CD4-positive, alpha-beta memory T cell (primary cell): Measurements from ENCODE around the gene TNIP1. TPM values are rescaled to one million over a fixed set of nuclear protein-coding genes. Genes with fewer than 3 reads are reported as not detected.

ENCODE experiments used
- CTCF ChIA-PET: fragments of 350-600 bp; sonication (Branson Sonifier 250); formaldehyde crosslinking; loops from one replicate; lab custom pipeline; 2021; ENCODE audit warnings: inconsistent platforms; ENCODE audit not compliant: partially characterized antibody; lab: Charles Lee
- POLR2A ChIA-PET: fragments of 350-600 bp; sonication (Branson Sonifier 250); formaldehyde crosslinking; loops from one replicate; lab custom pipeline; 2021; ENCODE audit not compliant: partially characterized antibody; lab: Charles Lee
- DNase-seq, 5 donors: peaks; one replicate each; pipeline versions ENCODE4 v3.0.0 to v3.0.0-alpha.2; 2020 to 2022; ENCODE audit warnings: mixed read lengths in 1 of 5
- H3K27ac ChIP-seq: one replicate; pipeline ENCODE4 v1.7.0; 2013; ENCODE audit warnings: low read depth, low read length
- H3K27me3 ChIP-seq: 2 replicates; pipeline ENCODE4 v1.7.0; 2013; ENCODE audit warnings: mild to moderate bottlenecking, low read length, moderate library complexity; ENCODE audit not compliant: insufficient read depth
- H3K36me3 ChIP-seq: 2 replicates; pipeline ENCODE4 v1.7.0; 2013; ENCODE audit warnings: mild to moderate bottlenecking, low read length, moderate library complexity; ENCODE audit not compliant: insufficient read depth
- H3K4me1 ChIP-seq: 2 replicates; pipeline ENCODE4 v1.7.0; 2013; ENCODE audit warnings: mild to moderate bottlenecking, low read length, moderate library complexity; ENCODE audit not compliant: insufficient read depth
- H3K4me3 ChIP-seq, 2 donors: one replicate each; pipeline ENCODE4 v1.7.0; 2013; ENCODE audit warnings: low read length in 2 of 2, mild to moderate bottlenecking in 1 of 2
- H3K9me3 ChIP-seq, 2 donors: one replicate each; pipeline ENCODE4 v1.7.0; 2013; ENCODE audit warnings: low read length in 2 of 2, control low read depth in 1 of 2; ENCODE audit not compliant: control insufficient read depth in 1 of 2
- H3K27ac Mint-ChIP-seq, 7 donors: one replicate each; pipeline ENCODE4 v1.8.0; 2020 to 2021; ENCODE audit warnings: mixed read lengths in 7 of 7, mild to moderate bottlenecking in 6 of 7, inconsistent platforms in 3 of 7, moderate library complexity in 3 of 7
- H3K27me3 Mint-ChIP-seq, 2 donors: one replicate each; pipeline ENCODE4 v1.8.0; 2020 to 2021; ENCODE audit warnings: mixed read lengths in 2 of 2
- H3K36me3 Mint-ChIP-seq, 2 donors: one replicate each; pipeline ENCODE4 v1.8.0; 2020 to 2021; ENCODE audit warnings: mixed read lengths in 2 of 2, inconsistent platforms in 1 of 2, mild to moderate bottlenecking in 1 of 2
- H3K4me1 Mint-ChIP-seq, 4 donors: one replicate each; pipeline ENCODE4 v1.8.0; 2020 to 2021; ENCODE audit warnings: mixed read lengths in 4 of 4, mild to moderate bottlenecking in 1 of 4
- H3K4me3 Mint-ChIP-seq, 8 donors: one replicate each; pipeline ENCODE4 v1.8.0; 2020 to 2021; ENCODE audit warnings: mixed read lengths in 8 of 8, mild to moderate bottlenecking in 7 of 8, moderate library complexity in 6 of 8, inconsistent platforms in 3 of 8
- H3K9me3 Mint-ChIP-seq, 8 donors: one replicate each; pipeline ENCODE4 v1.8.0; 2020 to 2021; ENCODE audit warnings: mixed read lengths in 8 of 8, mild to moderate bottlenecking in 5 of 8, inconsistent platforms in 3 of 8, moderate library complexity in 1 of 8
- intact Hi-C: fragments of 100-400 bp; cut with micrococcal nuclease; formaldehyde crosslinking; loops from one replicate; pipeline ENCODE4 v1.15.1; 2023
- polyA plus RNA-seq, 2 donors: library from polyadenylated mRNA; unstranded; fragments of 300-500 nt; fragmentation: Illumina TruSeq; gene quantifications; one replicate each; pipeline ENCODE4 v1.2.3, GENCODE V29; 2021
- total RNA-seq, 2 experiments: library from RNA; stranded (reverse); gene quantifications; one replicate each; pipeline ENCODE4 v1.2.3, GENCODE V29; 2021

The TNIP1 gene
- total and polyA plus RNA-seq, 4 experiments from 2014 or later: 31.5 to 233 (median 149) TPM

DNA sequence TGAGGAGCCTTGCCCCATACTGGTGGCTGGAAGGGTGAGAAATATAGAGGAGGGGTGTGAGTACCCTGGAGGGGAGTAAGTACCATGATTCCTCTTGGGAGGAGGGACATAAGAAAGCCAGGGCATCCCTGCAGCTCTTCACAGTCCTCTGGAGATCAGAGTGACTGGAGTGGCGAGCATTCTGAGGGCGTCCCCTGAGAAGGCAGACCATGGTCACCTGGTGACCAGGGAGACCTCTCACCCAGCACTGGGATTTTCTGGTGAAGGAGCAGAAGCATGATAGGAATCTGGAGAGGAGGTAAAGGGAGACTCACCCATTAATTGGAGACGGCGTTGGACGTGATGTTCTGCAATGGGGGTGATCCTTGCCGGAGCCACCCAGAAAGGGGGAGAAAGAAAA, 88.1 kb downstream of the TNIP1 start:
- Histone ChIP-seq H3K27ac (no peak overlapping the region), H3K9me3 (no peaks in the 10 kb centered on the region), H3K27me3 (no peaks in the 10 kb centered on the region), H3K4me1 (no peaks in the 10 kb centered on the region), H3K4me3 (no peak overlapping the region), H3K36me3 (no peaks in the 10 kb centered on the region)
- no peaks in the 10 kb centered on the region for H3K4me1 Mint-ChIP-seq
- DNase-seq: no peak
- peaks cover 0 to 20% of the 10 kb centered on the region in 2 donors for H3K36me3 Mint-ChIP-seq
- ChIA-PET CTCF (no interaction called here), POLR2A (no interaction called here)
- no peak overlapping the region for H3K27ac Mint-ChIP-seq
- H3K9me3 Mint-ChIP-seq: peaks cover 0 to 12% (median 3%) of the 10 kb centered on the region in 8 donors
- H3K27me3 Mint-ChIP-seq: no peaks in the 10 kb centered on the region
- H3K4me3 Mint-ChIP-seq: no peak overlapping the region
- intact Hi-C loops: no loop called here

DNA sequence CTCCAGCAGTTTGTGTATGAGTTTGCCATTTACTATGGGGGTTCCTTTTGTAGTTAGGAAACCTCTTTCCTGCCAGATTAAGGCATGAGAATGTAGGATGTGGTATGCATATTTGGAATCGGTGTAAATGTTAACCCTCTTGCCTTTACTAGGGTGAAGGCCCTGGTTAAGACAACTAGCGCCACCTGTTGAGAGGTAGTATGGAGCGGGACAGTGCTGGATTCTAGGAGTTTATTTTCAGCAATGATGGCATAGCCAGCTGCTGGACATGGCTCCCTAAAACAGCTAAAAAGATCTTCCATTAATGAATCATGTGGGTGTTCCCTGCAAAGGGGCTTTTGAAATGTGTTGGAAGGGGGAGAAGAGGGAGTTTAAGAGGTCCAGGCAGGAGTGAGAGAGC, 91.1 kb downstream of the TNIP1 start:
- H3K4me1 Mint-ChIP-seq: no peaks in the 10 kb centered on the region
- CTCF ChIA-PET: no interaction called here

DNA sequence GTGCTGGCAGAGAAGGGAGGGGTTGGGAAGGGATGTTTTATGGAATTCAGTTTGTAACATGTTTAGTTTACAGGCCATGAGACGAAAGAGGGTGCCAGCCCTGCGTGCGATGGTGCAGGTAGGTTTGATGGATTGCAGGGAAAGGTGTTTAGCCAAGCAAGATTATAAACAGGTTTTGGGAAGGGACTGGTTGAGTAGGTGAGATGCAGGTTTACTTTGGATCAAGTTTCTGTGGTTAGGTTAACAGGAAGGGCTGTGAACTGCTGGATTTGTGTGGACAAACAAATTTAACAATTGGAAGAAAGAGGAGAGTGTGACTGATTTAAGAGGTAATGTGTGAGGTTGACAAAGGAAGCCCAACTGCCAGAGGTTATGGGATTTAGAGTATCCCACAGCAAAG, 93.1 kb downstream of the TNIP1 start:
- Histone ChIP-seq H3K4me1 (no peaks in the 10 kb centered on the region), H3K4me3 (no peak overlapping the region), H3K27ac (no peak overlapping the region), H3K27me3 (no peaks in the 10 kb centered on the region), H3K36me3 (no peaks in the 10 kb centered on the region), H3K9me3 (no peaks in the 10 kb centered on the region)
- Mint-ChIP-seq H3K36me3 (peaks cover 0 to 14% of the 10 kb centered on the region in 2 donors), H3K27ac (no peak overlapping the region), H3K9me3 (peaks cover 0 to 5% (median 0%) of the 10 kb centered on the region in 8 donors), H3K4me3 (no peak overlapping the region), H3K27me3 (no peaks in the 10 kb centered on the region), H3K4me1 (no peaks in the 10 kb centered on the region)
- POLR2A ChIA-PET: no interaction called here
- CTCF ChIA-PET: no interaction called here
- no peak for DNase-seq
- intact Hi-C loops: no loop called here

More for the DNA sequence above, 91.1 kb downstream of the TNIP1 start:
- Mint-ChIP-seq H3K27ac (no peak overlapping the region), H3K27me3 (no peaks in the 10 kb centered on the region), H3K36me3 (peaks cover 0 to 20% of the 10 kb centered on the region in 2 donors), H3K4me3 (no peak overlapping the region), H3K9me3 (peaks cover 0 to 7% (median 3%) of the 10 kb centered on the region in 8 donors)
- H3K27me3 ChIP-seq: no peaks in the 10 kb centered on the region
- H3K36me3 ChIP-seq: no peaks in the 10 kb centered on the region
- POLR2A ChIA-PET: no interaction called here
- H3K4me1 ChIP-seq: no peaks in the 10 kb centered on the region
- intact Hi-C loops: no loop called here
- no peak for DNase-seq
- no peaks in the 10 kb centered on the region for H3K9me3 ChIP-seq
- no peak overlapping the region for H3K4me3 ChIP-seq
- no peak overlapping the region for H3K27ac ChIP-seq

Other genes with a start within 250 kb of the TNIP1 start
- 1 to 10 TPM; 3.9 to 4.7 TPM for gene IRGM, start 234.5 kb downstream of the TNIP1 start, total RNA-seq
- 1 to 10 TPM; 1.5 to 3.9 TPM for gene IRGM, start 234.5 kb downstream of the TNIP1 start, polyA plus RNA-seq
- 1 to 10 TPM; 1.0 to 1.2 TPM for gene ZNF300, start 176.1 kb downstream of the TNIP1 start, total RNA-seq
- gene ZNF300, start 176.1 kb downstream of the TNIP1 start, polyA plus RNA-seq: 1 to 10 TPM in 1 of 2 donors, under 1 TPM in 1; 0.25 to 1.2 TPM
- not detected for gene GPX3, start 60.4 kb downstream of the TNIP1 start, total RNA-seq
- gene GPX3, start 60.4 kb downstream of the TNIP1 start, polyA plus RNA-seq: 1 to 10 TPM in 1 of 2 donors, not detected in 1; 1.5 TPM
- 100 to 1,000 TPM; 318 to 342 TPM for gene ANXA6, start 76.7 kb upstream of the TNIP1 start, total RNA-seq
- 100 to 1,000 TPM; 229 to 330 TPM for gene ANXA6, start 76.7 kb upstream of the TNIP1 start, polyA plus RNA-seq
- 10 to 100 TPM; 93.5 to 93.9 TPM for gene CCDC69, start 143.1 kb upstream of the TNIP1 start, total RNA-seq
- 10 to 100 TPM; 38.9 to 83.0 TPM for gene CCDC69, start 143.1 kb upstream of the TNIP1 start, polyA plus RNA-seq
- gene GM2A, start 172.2 kb upstream of the TNIP1 start, total RNA-seq: 10 to 100 TPM; 20.4 to 23.1 TPM
- 1 to 10 TPM; 4.3 to 5.6 TPM for gene GM2A, start 172.2 kb upstream of the TNIP1 start, polyA plus RNA-seq
- gene SLC36A3, start 222.7 kb upstream of the TNIP1 start, total RNA-seq: not detected
- not detected for gene SLC36A3, start 222.7 kb upstream of the TNIP1 start, polyA plus RNA-seq